Measurements from ENCODE around the gene KHNYN.
"Not testable (repeated sequence)": the region's sequence is repeated elsewhere in the genome, so short reads cannot be mapped to it uniquely, and the experiment has no call there.

The KHNYN gene

DNA sequence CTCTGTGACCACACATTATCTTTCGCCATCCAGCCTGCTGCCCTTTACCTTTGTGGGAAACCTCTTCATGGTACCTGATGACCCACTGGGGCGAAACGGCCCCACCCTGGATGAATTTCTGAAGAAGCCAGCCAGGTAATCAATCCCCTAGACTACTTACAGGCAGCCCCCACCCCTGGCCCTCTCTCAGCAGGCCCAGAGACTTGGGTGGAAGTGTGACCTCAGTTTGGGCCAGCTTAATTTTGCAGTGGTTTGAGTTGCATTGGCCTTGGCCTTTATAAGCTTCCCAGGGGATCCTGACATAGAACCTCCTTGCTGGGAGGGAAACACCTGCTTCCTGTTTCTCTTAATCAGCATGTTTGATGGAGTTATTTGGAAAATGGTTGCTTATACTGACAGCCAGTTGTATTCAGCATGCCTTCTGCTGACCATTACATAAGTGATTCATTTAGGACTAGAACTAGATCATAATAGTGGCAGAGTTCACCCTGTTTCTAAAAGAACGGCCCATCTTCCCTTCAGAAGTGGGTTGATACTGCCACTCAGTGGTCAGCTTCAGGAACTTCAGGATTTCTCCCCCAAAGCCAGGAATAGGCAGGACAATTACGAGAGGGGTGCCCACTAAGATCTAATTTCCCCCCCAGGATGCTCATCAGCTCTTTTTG is 6.7 kb downstream of the KHNYN start:
- H3K9me3 Mint-ChIP-seq = no peaks in the 10 kb centered on the region
- no peaks in the 10 kb centered on the region for H3K27me3 Mint-ChIP-seq
- peaks cover 57% of the 10 kb centered on the region for H3K4me1 Mint-ChIP-seq
- DNase-seq = peak; percentile 36
- peak; percentile 17 for ATAC-seq
- H3K4me3 Mint-ChIP-seq = no peak overlapping the region
- H3K27ac Mint-ChIP-seq = peak overlapping the region; percentile 74
- H3K36me3 Mint-ChIP-seq (ENCODE audit: low read depth) = peaks cover 51% of the 10 kb centered on the region

DNA sequence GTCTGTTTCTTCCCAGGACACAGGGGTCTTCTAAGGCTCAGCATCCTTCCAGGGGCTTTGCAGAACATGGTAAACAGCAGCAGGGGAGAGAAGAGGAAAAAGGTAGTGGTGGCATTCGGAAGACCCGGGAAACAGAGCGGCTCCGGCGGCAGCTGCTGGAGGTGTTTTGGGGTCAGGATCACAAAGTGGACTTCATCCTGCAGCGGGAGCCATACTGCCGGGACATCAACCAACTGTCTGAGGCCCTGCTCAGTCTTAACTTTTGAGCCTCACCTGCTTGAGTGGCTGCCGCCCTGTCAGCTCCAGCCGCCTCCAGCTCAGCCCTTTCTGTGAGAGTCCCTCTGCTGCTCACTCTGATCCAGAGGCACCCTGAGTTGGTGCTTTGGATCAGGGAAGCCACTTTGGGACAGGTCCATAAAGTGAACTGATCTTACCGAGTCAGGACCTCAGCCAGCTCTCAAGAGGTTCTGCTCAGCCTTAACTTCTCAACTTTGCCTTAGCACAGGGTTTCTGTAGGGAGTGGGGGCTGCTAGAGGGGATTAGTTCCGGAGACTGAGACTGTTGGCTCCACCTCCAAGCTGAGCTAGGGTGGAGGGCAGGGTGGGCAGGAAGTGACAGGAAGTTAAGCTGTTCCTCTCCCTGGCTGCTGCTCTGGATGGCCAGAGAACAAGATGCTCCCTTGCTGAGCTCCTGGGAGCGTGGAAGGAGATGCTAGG is 7.4 kb downstream of the KHNYN start:
- no peaks in the 10 kb centered on the region for H3K27me3 Mint-ChIP-seq

DNA sequence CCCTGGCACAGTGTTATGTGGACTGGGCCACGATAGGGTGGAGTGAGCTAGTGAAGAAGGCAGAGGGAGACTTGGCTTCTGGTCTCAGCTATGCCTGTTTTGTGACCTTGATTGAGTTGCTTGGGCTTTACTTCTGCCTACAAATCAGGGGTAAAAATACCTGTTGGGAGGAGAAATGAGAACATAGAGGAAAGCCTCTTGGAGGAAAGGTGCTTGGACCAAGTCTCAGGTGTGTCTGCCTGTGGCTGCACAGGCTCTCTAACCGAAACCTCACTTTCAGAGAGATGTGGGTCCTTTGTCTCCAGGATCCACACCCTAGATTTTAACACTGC is 7.9 kb downstream of the KHNYN start:
- Mint-ChIP-seq H3K36me3 (ENCODE audit: low read depth) (peaks cover 56% of the 10 kb centered on the region), H3K9me3 (no peaks in the 10 kb centered on the region), H3K4me1 (peaks cover 60% of the 10 kb centered on the region), H3K27me3 (no peaks in the 10 kb centered on the region), H3K4me3 (no peak overlapping the region), H3K27ac (peak overlapping the region; percentile 74)
- no peak for DNase-seq
- ATAC-seq = no peak

More for the DNA sequence above, 7.4 kb downstream of the KHNYN start:
- Mint-ChIP-seq H3K4me1 (peaks cover 58% of the 10 kb centered on the region), H3K9me3 (no peaks in the 10 kb centered on the region), H3K4me3 (no peak overlapping the region), H3K27ac (peak overlapping the region; percentile 74), H3K36me3 (ENCODE audit: low read depth) (peaks cover 53% of the 10 kb centered on the region)
- DNase-seq (no peak), ATAC-seq (no peak)

DNA sequence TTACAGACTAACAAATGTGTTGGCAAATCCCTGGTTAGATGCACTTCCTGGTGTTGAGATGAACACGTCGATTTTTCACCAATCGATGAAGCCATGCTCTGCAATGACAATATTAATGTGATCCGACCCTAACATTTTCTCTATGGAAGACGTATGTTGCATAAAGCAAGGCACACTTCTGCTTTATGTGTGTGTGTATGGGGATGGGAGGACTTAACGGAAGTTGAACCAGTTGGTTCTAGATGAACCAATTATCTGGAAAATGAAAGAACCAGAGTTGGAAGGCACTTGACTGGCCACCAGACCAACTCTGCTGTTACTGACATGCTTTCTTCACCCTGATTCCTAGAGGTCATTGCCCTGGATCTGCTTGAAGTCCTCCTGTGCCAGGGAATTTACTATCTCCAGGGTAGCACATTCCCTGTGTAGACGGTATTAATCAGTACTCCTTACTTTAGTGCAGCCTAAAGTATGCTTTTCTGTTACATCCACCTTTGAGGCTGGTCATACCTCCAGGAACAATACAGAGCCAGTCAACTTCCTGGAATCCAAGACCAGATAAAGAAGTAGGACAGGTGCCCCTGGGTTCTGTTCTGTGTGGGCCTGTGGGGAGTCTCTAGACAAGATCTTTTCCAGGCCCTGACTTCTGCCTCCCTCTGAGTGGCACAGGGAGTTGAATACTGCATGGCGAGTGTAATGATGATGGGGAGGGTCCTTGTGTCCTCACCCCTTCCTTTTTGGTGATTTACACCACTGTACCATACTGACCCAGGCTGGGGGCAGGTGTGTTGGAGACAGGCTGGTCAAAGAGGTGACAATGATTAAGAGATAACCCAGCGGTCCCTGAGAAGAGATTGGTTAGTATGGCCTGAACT is 8.7 kb downstream of the KHNYN start:
- Mint-ChIP-seq H3K36me3 (ENCODE audit: low read depth) (peaks cover 50% of the 10 kb centered on the region), H3K27me3 (no peaks in the 10 kb centered on the region), H3K4me1 (peaks cover 60% of the 10 kb centered on the region), H3K27ac (peak overlapping the region; percentile 32), H3K4me3 (no peak overlapping the region), H3K9me3 (no peaks in the 10 kb centered on the region)
- DNase-seq (no peak), ATAC-seq (no peak)

DNA sequence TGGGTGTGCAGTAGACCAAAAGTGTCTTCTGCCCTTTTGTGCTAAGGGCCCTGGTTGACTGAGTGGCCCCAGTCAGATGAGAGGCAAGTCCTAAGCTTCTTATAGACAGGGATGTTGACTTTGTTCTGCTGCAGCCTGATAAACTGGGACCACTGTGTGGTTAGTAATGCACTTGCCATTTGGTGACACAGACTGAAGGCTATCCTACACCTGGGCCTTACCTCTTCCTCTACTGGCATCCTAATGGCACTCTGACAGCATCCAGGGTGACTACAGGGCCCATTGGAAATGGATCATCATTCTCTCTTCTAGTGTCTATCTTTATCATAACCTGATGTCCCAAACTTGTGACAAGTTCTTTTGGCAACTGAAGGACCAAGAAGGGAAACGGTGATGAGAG is 9.5 kb downstream of the KHNYN start:
- Mint-ChIP-seq H3K36me3 (ENCODE audit: low read depth) (peaks cover 45% of the 10 kb centered on the region), H3K27me3 (no peaks in the 10 kb centered on the region), H3K9me3 (no peaks in the 10 kb centered on the region), H3K27ac (peak overlapping the region; percentile 41), H3K4me3 (no peak overlapping the region), H3K4me1 (peaks cover 62% of the 10 kb centered on the region)
- DNase-seq (no peak), ATAC-seq (no peak)

DNA sequence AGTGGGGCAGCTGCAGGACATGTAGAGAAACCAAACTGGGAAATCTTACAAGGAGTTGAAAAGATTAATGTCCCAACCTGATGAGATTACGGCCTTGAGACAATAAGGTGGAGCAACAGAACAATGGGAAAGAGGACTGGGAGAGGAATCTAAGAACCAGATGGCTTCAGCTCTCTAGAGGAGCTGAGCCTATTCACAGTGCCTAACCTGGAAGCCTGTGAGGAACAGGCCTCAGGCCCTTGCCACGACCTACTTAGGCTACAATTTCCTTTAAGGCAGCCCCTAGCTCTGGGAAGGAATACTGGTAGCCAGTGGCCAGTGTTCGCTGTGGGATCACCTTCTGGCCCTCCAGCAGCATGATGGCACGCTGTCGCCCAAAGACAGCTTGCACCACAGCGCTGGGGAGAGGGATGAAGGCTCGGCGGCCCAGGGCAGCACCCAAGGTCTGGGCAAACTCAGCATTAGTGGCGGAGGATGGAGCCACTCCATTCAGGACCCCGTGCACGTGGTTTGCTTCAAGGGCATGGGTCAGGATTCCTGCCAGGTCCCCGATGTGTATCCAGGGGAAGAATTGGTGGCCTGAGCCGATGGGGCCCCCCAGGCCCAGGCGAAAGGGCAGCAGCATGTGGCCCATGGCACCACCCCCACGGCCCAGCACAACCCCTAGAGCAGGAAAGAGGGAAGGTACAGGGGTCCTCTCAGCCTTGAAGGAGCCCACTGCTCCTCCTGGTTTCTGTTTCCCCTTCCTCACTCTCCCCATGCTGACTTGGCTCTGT is 10.3 kb downstream of the KHNYN start:
- peak overlapping the region; percentile 97 for H3K4me3 Mint-ChIP-seq
- no peaks in the 10 kb centered on the region for H3K27me3 Mint-ChIP-seq
- no peaks in the 10 kb centered on the region for H3K9me3 Mint-ChIP-seq
- H3K4me1 Mint-ChIP-seq = peaks cover 62% of the 10 kb centered on the region
- H3K36me3 Mint-ChIP-seq (ENCODE audit: low read depth) = peaks cover 45% of the 10 kb centered on the region
- no peak for DNase-seq
- no peak for ATAC-seq
- peak overlapping the region; percentile 84 for H3K27ac Mint-ChIP-seq

DNA sequence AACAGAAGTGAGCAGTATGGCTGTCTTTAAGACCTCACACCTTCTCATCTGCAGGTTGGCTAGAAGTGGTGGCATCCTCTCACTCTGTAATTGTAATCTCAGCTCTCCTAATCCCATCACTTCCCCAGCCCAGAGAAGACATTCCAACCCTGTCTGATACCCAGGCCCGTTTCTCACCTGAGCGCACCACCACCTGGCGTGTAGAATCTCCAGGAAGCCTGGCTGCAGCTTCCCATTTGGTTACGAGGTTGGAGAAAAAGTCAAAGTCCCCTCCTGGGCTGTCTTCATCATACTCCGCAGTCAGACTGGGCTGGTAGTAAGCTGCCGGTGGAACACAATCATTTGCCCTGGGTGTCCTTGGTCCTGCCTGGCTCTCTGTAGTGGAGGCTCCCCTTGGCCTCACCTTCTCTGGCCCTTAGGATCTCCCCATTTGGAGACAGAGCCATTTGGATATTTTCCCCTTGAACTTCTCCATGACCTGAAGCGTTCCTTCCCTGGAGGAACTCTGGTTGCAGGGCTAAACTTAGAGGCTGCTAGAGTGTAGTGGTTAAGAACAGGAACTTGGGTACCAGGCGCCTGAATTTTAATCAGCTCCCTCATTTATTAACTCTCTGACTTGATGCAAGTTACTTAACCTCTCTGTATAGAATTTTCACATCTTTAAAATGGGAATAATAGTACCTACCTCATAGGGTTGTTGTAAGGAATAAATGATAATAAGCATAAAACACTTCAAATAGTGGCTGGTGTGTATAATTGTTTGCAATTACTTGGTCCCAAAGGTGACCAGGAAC is 11.0 kb downstream of the KHNYN start:
- peaks cover 41% of the 10 kb centered on the region for H3K36me3 Mint-ChIP-seq (ENCODE audit: low read depth)
- no peak for ATAC-seq
- no peak for DNase-seq
- peaks cover 62% of the 10 kb centered on the region for H3K4me1 Mint-ChIP-seq
- peak overlapping the region; percentile 97 for H3K4me3 Mint-ChIP-seq
- no peaks in the 10 kb centered on the region for H3K27me3 Mint-ChIP-seq
- H3K9me3 Mint-ChIP-seq = no peaks in the 10 kb centered on the region
- peak overlapping the region; percentile 98 for H3K27ac Mint-ChIP-seq

DNA sequence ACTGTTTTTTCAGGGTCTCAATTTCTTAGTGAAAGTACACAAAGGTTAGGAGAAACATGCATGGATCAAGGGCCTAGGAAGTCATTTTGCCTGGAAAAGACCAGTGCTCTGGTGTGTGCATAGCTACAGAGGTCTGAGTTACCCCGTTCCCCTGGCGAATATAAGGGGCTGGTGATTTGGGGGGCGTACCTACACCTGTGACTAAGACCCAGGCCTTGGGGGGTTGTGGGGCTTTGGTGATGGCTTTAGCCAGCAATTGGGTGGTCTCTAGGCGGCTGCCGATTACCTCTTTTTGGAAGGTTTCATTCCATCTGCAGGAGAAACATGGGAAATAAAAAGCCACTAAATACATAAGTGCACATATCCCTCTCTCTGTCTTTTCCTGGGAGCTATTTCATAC is 11.7 kb downstream of the KHNYN start:
- no peaks in the 10 kb centered on the region for H3K9me3 Mint-ChIP-seq
- H3K27me3 Mint-ChIP-seq = no peaks in the 10 kb centered on the region
- no peak for ATAC-seq
- H3K4me1 Mint-ChIP-seq = peaks cover 61% of the 10 kb centered on the region
- H3K36me3 Mint-ChIP-seq (ENCODE audit: low read depth) = peaks cover 38% of the 10 kb centered on the region
- peak overlapping the region; percentile 98 for H3K27ac Mint-ChIP-seq
- peak overlapping the region; percentile 97 for H3K4me3 Mint-ChIP-seq
- DNase-seq = no peak

DNA sequence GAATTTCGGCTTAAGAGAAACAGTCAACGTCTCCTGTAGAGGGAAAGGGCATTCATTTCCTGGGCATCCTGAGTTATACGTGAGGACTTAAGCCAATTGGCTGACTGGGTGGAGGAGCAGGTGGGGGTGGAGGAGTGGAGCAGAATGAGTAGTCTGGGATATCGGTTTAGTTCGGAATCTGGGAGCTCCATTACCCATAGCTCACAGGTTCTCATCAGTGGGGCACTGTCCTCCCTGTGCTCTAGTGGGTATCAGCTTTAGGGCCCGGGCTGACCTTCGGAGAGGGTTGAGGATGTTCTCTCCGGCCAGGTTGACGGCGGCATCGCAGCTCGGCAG is 12.1 kb downstream of the KHNYN start:
- Mint-ChIP-seq H3K4me3 (peak overlapping the region; percentile 97), H3K27ac (peak overlapping the region; percentile 98), H3K27me3 (no peaks in the 10 kb centered on the region), H3K36me3 (ENCODE audit: low read depth) (peaks cover 34% of the 10 kb centered on the region), H3K9me3 (no peaks in the 10 kb centered on the region), H3K4me1 (peaks cover 57% of the 10 kb centered on the region)
- ATAC-seq (peak; percentile 1), DNase-seq (no peak)

DNA sequence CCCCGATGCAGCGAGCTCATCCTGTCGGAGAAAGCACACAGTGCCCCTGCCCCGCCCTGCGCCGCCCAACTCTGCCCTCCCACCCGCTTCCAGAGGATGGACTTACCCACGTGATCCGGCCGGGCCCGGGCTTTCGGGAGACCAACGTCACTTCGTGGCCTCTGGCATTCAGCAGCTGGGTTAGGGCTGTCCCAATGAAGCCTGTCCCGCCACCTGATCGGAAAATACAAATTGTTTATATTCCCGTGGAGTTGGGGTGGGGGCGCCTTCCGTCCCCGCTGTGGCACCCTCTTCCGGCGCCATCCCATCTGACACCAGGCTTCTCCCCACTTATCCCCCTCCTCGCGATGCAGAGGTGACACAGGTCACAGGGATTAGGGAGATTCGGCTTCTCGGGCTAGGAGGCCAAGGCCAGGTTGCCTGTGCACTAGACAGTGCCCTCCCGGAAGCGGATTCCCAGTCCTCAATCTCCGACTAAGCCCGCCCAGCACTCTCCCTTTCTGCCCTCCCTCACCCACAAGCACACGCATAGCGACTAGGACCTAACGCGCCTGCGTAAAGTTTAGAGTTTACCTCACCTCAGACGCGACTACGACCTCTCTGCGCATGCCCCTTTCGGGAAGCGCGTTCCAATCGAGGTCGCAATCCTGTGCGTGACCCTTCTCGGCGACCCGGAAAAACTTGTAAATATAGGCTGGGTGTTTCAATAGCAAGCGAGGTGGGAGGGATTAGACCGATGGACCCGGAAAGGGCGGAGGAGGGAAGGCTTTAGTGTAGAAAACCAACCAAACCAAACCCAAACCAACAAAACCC is 12.7 kb downstream of the KHNYN start, which contains the start of gene SDR39U1:
Gene SDR39U1 (minus strand): TSS at position 537 of the 813 bp plus-strand sequence. CDS start 7 bp downstream, at position 530.
- Mint-ChIP-seq H3K36me3 (ENCODE audit: low read depth) (peaks cover 33% of the 10 kb centered on the region), H3K9me3 (no peaks in the 10 kb centered on the region), H3K4me3 (peak within 1 kb of the TSS; percentile 97), H3K27ac (peak within 1 kb of the TSS; percentile 98), H3K27me3 (no peaks in the 10 kb centered on the region), H3K4me1 (peaks cover 52% of the 10 kb centered on the region)
- peak; percentile 94 for DNase-seq
- ATAC-seq = peak; percentile 91

DNA sequence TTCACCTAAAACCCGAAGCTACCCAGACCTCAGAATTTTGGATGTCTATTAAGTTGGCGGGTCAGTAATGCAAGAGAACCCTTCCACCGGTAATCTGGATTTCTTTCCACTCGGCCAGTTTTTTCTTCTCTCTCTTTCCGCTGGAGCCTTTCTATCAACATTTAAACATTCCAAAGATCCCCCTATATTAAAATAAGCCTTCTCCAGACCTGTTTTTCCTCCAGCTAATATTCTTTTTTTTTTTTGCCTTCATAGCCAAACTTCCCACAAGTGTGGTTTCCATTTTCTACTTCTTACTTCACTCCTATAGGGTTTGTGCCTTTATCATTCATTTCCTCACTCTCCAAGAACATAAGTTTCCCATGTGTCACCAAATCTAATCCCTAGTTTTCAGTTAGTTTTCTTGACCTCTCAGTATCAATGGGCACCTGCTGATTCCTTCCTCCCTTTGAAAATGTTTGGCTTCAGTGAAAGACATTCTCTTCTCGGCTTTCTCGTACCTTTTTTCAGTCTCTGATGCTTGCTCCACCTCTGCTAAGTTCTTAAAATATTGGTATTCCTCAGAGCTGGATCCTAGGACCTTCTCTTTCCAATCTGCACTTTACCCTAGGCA is 13.4 kb downstream of the KHNYN start:
- no peaks in the 10 kb centered on the region for H3K27me3 Mint-ChIP-seq
- peak overlapping the region; percentile 97 for H3K4me3 Mint-ChIP-seq
- peaks cover 44% of the 10 kb centered on the region for H3K4me1 Mint-ChIP-seq
- ATAC-seq (no peak), DNase-seq (no peak)
- no peaks in the 10 kb centered on the region for H3K9me3 Mint-ChIP-seq
- H3K27ac Mint-ChIP-seq = peak overlapping the region; percentile 98
- H3K36me3 Mint-ChIP-seq (ENCODE audit: low read depth) = peaks cover 29% of the 10 kb centered on the region

DNA sequence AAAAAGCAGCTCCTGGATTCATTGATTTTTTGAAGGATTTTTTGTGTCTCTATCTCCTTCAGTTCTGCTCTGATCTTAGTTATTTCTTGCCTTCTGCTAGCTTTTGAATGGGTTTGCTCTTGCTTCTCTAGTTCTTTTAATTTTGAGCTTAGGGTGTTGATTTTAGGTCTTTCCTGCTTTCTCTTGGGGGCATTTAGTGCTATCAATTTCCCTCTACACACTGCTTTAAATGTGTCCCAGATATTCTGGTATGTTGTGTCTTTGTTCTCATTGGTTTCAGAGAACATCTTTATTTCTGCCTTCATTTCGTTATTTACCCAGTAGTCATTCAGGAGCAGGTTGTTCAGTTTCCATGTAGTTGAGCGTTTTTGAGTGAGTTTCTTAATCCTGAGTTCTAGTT is 21.1 kb downstream of the KHNYN start:
- Mint-ChIP-seq H3K9me3 (peaks cover 10% of the 10 kb centered on the region), H3K36me3 (ENCODE audit: low read depth) (peaks cover 19% of the 10 kb centered on the region)
- not testable (repeated sequence) for ATAC-seq, H3K27me3 Mint-ChIP-seq, H3K27ac Mint-ChIP-seq, DNase-seq, H3K4me1 Mint-ChIP-seq, H3K4me3 Mint-ChIP-seq

DNA sequence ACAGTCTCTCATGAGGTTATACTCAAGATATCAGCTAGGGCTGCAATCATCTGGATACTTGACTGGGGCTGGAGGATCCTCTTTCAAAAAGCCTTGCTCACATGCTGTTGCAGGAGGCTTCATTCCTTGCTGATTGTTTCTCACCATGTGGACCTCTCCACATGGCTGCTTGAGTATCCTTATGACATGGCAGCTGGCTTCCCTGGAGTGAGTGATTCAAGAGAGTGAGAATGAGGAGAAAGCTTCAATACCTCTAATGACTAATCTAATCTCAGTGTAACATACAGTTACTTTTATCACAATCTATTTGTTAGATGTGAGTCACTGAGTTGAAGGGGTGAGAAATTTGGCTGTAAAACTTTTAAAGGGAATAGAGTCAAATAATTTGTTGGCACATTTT is 27.2 kb downstream of the KHNYN start:
- no peak overlapping the region for H3K4me3 Mint-ChIP-seq
- DNase-seq = no peak
- peaks cover 3% of the 10 kb centered on the region for H3K4me1 Mint-ChIP-seq
- peak; percentile 68 for ATAC-seq
- no peaks in the 10 kb centered on the region for H3K27me3 Mint-ChIP-seq
- H3K27ac Mint-ChIP-seq = no peak overlapping the region
- peaks cover 13% of the 10 kb centered on the region for H3K9me3 Mint-ChIP-seq
- H3K36me3 Mint-ChIP-seq (ENCODE audit: low read depth) = peaks cover 16% of the 10 kb centered on the region

All from activated naive CD8-positive, alpha-beta T cell treated with anti-CD3 and anti-CD28 coated beads, Interleukin-2, amount 50 U/mL, for 24 hours (primary cell).